Measurements from ENCODE around the gene XRCC4. TPM values are rescaled to one million over a fixed set of nuclear protein-coding genes. Genes with fewer than 3 reads are reported as not detected.
A peak's percentile ranks its signal among the peaks of the same experiment; 100 is the strongest.

The XRCC4 gene
- total and polyA plus RNA-seq, 7 donors: 1.6 to 7.9 (median 3.2) TPM

DNA sequence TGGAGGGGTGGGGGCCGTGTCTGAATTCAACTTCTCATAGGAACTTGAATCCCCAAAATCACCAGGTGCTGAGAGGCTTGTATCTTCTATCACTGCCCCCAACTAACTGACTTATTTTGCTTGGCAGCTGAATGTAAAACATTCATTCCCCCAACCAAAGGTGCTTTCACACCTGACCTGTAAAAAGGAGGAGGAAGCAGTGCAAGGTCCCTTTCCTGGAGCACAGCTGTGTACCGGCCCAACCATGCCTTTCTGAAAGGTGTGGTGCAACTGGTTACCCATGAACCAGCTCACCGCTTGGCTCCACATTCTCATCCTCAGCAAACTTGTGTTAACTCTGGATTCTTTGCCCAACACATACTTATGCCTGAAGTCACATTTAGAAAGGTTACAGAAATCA, 34.8 kb upstream of the XRCC4 start:
- intact Hi-C loops (cut with DNase I): no loop called here
- WGBS, 3 donors: 87 to 97% (median 92%) methylated on average over 3 of the region's 3 CpGs

DNA sequence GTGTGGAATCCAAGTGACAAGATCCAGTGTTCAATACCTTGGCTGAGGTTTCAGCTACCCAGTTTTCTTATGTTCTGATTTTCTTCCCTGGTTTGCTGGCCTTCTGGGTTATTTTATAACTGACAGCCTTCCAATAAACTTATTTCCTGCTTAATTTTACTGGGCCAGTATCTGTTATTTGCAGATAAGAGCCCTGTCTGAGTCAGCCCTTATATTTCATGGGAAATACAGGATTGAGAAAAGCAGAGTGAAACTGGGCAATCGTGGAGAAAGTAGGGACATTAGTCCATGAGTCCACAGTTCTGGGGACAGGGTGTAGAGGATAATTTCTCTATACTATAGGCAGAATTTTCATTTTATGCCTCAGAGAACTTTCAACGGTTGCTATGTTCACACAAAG, 32.4 kb upstream of the XRCC4 start:
- no peak overlapping the region for H3K4me3 ChIP-seq
- DNase-seq: no peak
- WGBS, 3 donors: 76 to 80% (median 80%) methylated on average over 2 of the region's 2 CpGs
- ATAC-seq: no peak
- H3K9me3 ChIP-seq: no peaks in the 10 kb centered on the region
- intact Hi-C loops (cut with DNase I): no loop called here
- no peak overlapping the region for H3K27ac ChIP-seq
- TF ChIP-seq, protein P1, sequence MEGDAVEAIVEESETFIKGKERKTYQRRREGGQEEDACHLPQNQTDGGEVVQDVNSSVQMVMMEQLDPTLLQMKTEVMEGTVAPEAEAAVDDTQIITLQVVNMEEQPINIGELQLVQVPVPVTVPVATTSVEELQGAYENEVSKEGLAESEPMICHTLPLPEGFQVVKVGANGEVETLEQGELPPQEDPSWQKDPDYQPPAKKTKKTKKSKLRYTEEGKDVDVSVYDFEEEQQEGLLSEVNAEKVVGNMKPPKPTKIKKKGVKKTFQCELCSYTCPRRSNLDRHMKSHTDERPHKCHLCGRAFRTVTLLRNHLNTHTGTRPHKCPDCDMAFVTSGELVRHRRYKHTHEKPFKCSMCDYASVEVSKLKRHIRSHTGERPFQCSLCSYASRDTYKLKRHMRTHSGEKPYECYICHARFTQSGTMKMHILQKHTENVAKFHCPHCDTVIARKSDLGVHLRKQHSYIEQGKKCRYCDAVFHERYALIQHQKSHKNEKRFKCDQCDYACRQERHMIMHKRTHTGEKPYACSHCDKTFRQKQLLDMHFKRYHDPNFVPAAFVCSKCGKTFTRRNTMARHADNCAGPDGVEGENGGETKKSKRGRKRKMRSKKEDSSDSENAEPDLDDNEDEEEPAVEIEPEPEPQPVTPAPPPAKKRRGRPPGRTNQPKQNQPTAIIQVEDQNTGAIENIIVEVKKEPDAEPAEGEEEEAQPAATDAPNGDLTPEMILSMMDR (IDR thresholded peaks at IDR 0.05): no peak
- no peaks in the 10 kb centered on the region for H3K36me3 ChIP-seq (ENCODE audit: insufficient read depth in 1 of 2, low read depth in 1 of 2)
- no peaks in the 10 kb centered on the region for H3K4me1 ChIP-seq
- no peaks in the 10 kb centered on the region for H3K27me3 ChIP-seq (ENCODE audit: insufficient read depth in 3 of 3, low read length in 2 of 3)

More for the DNA sequence above, 34.8 kb upstream of the XRCC4 start:
- Histone ChIP-seq H3K4me1 (no peaks in the 10 kb centered on the region), H3K4me3 (no peak overlapping the region), H3K27ac (no peak overlapping the region), H3K27me3 (ENCODE audit: insufficient read depth in 3 of 3, low read length in 2 of 3) (no peaks in the 10 kb centered on the region), H3K9me3 (no peaks in the 10 kb centered on the region), H3K36me3 (ENCODE audit: insufficient read depth in 1 of 2, low read depth in 1 of 2) (no peaks in the 10 kb centered on the region)
- TF ChIP-seq, protein P1 (IDR thresholded peaks at IDR 0.05): no peak
- DNase-seq: no peak
- ATAC-seq: no peak

DNA sequence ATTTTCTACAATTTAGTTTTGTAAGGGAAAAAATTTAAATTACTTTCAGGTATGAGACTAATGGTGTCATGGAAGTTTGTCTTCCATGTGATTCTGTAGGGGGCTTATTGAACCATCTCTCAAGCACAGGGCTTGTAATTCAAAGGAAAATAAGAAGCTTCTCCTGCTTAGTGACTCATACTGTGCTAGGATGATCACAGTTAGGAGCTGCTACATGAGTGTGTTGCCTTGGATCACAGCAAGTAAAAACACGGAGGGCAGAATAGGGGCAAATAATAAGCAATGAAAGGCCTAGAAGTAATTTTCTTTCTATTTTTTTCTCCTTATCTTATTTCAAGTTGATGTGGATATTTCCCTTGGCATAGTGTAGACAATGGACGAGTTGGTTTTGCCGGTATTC, 29.1 kb upstream of the XRCC4 start:
- no peaks in the 10 kb centered on the region for H3K4me1 ChIP-seq
- DNase-seq: no peak
- no peak for ATAC-seq
- H3K27me3 ChIP-seq (ENCODE audit: insufficient read depth in 3 of 3, low read length in 2 of 3): no peaks in the 10 kb centered on the region
- TF ChIP-seq, protein P1 (IDR thresholded peaks at IDR 0.05): no peak
- intact Hi-C loops (cut with DNase I): no loop called here
- peaks cover 0 to 14% of the 10 kb centered on the region in 2 donors for H3K36me3 ChIP-seq (ENCODE audit: insufficient read depth in 1 of 2, low read depth in 1 of 2)
- H3K4me3 ChIP-seq: no peak overlapping the region
- 79 to 92% (median 82%) methylated on average over 3 of the region's 3 CpGs for WGBS, 3 donors
- H3K27ac ChIP-seq: no peak overlapping the region
- no peaks in the 10 kb centered on the region for H3K9me3 ChIP-seq

DNA sequence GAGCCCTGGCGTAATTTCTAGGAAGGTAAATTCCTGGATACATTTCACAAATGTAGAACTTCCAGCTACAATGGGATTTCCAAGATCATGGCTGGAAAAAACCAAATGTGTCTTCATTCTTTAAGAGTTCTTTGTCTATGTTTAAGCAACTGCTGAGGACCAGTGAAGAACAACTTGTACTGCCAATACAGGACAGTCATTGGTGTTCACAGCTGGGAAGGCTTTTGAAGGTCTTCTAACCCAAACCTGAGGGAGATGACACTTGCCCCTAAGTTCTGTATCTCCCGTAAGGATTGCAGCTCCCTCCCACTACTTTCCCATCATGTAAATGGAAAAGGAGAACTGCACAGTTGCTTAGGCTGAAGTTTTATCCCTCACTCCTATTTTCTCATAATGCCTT, 28.5 kb upstream of the XRCC4 start:
- Histone ChIP-seq H3K9me3 (no peaks in the 10 kb centered on the region), H3K27ac (no peak overlapping the region), H3K4me1 (no peaks in the 10 kb centered on the region), H3K27me3 (ENCODE audit: insufficient read depth in 3 of 3, low read length in 2 of 3) (no peaks in the 10 kb centered on the region), H3K36me3 (ENCODE audit: insufficient read depth in 1 of 2, low read depth in 1 of 2) (peaks cover 0 to 14% of the 10 kb centered on the region in 2 donors), H3K4me3 (no peak overlapping the region)
- WGBS, 3 donors: 86 to 98% (median 90%) methylated on average over 2 of the region's 2 CpGs
- DNase-seq: no peak
- peak in 1 of 4 donors; percentile 35 for ATAC-seq
- TF ChIP-seq, protein P1 (IDR thresholded peaks at IDR 0.05): no peak
- intact Hi-C loops (cut with DNase I): no loop called here

DNA sequence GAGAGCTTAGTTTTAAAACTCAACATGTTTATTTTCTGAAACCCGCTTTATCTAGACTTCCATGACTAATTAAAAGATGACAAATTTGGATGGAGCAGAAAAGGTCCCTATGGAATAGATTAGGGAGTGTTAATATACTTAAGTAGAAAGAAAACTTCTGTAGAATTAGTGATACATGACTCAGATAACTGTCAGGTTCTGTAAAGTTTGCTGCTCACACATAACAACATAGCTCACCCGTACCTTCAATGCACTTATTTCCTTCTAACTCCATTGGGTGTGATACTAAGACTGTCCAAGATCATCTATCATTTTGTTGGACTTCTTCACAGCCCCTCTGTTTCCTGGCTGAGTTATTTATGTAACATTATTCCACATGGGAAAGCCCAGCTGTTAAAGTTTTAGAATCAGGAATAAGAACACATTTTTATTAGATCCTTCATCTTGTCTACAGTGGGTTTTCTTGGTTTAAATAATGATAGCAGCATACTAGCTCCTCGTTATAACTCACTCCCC, 27.9 kb upstream of the XRCC4 start:
- no peak for ATAC-seq
- DNase-seq: no peak
- no peaks in the 10 kb centered on the region for H3K4me1 ChIP-seq

More for the DNA sequence above, 27.9 kb upstream of the XRCC4 start:
- intact Hi-C loops (cut with DNase I): no loop called here
- no peak overlapping the region for H3K4me3 ChIP-seq
- TF ChIP-seq, protein P1 (IDR thresholded peaks at IDR 0.05): no peak
- no peak overlapping the region for H3K27ac ChIP-seq
- peaks cover 0 to 18% of the 10 kb centered on the region in 2 donors for H3K36me3 ChIP-seq (ENCODE audit: insufficient read depth in 1 of 2, low read depth in 1 of 2)
- no peaks in the 10 kb centered on the region for H3K9me3 ChIP-seq
- 71 to 81% (median 77%) methylated on average over 3 of the region's 3 CpGs for WGBS, 3 donors
- H3K27me3 ChIP-seq (ENCODE audit: insufficient read depth in 3 of 3, low read length in 2 of 3): no peaks in the 10 kb centered on the region

Measured in psoas muscle (tissue), 8 donors.